HUES48 (cell line): Measurements from ENCODE around the gene DYRK1A.

ENCODE experiments used
- H3K27ac ChIP-seq: one replicate; pipeline ENCODE4 v1.7.0; 2013; ENCODE audit warnings: low read depth, low read length, inconsistent platforms
- H3K27me3 ChIP-seq: 2 replicates; pipeline ENCODE4 v1.6.1; 2013; ENCODE audit warnings: mild to moderate bottlenecking, low read length; ENCODE audit not compliant: control insufficient read depth, insufficient read depth
- H3K36me3 ChIP-seq: 2 replicates; pipeline ENCODE4 v1.6.1; 2013; ENCODE audit warnings: low read length; ENCODE audit not compliant: control insufficient read depth, insufficient read depth
- H3K4me1 ChIP-seq: 2 replicates; pipeline ENCODE4 v1.6.1; 2013; ENCODE audit warnings: mild to moderate bottlenecking, low read length; ENCODE audit not compliant: control insufficient read depth, insufficient read depth
- H3K4me3 ChIP-seq: 2 replicates; pipeline ENCODE4 v1.5.1; 2013; ENCODE audit warnings: mild to moderate bottlenecking, low read depth, low read length
- H3K9ac ChIP-seq: 2 replicates; pipeline ENCODE4 v1.6.1; 2013; ENCODE audit warnings: mild to moderate bottlenecking, low read depth, low read length, moderate library complexity
- H3K9me3 ChIP-seq: 2 replicates; pipeline ENCODE4 v1.6.1; 2013; ENCODE audit warnings: low read length; ENCODE audit not compliant: control insufficient read depth, insufficient read depth

Gene DYRK1A

GRCh38 chr21:37527716-37528115 is 161.1 kb downstream of the DYRK1A start:
- Histone ChIP-seq H3K36me3 (no peaks in the 10 kb centered on the region), H3K9me3 (no peaks in the 10 kb centered on the region), H3K27ac (no peak overlapping the region), H3K4me1 (no peaks in the 10 kb centered on the region), H3K4me3 (no peak overlapping the region), H3K9ac (no peak overlapping the region), H3K27me3 (no peaks in the 10 kb centered on the region)

GRCh38 chr21:37528150-37528937 is 161.8 kb downstream of the DYRK1A start:
- Histone ChIP-seq H3K27me3 (no peaks in the 10 kb centered on the region), H3K27ac (no peak overlapping the region), H3K9me3 (no peaks in the 10 kb centered on the region), H3K4me1 (no peaks in the 10 kb centered on the region), H3K9ac (no peak overlapping the region), H3K36me3 (no peaks in the 10 kb centered on the region), H3K4me3 (no peak overlapping the region)

GRCh38 chr21:37529649-37530048 is 163.1 kb downstream of the DYRK1A start:
- H3K9me3 ChIP-seq = no peaks in the 10 kb centered on the region
- no peak overlapping the region for H3K9ac ChIP-seq
- no peaks in the 10 kb centered on the region for H3K27me3 ChIP-seq
- no peaks in the 10 kb centered on the region for H3K36me3 ChIP-seq
- H3K4me3 ChIP-seq = no peak overlapping the region
- no peak overlapping the region for H3K27ac ChIP-seq
- no peaks in the 10 kb centered on the region for H3K4me1 ChIP-seq

- Histone ChIP-seq H3K4me3 (no peak overlapping the region), H3K9ac (no peak overlapping the region), H3K27ac (no peak overlapping the region), H3K36me3 (no peaks in the 10 kb centered on the region), H3K4me1 (no peaks in the 10 kb centered on the region), H3K9me3 (peaks cover 5% of the 10 kb centered on the region; the same call in 1 of the 2 replicates), H3K27me3 (no peaks in the 10 kb centered on the region)
Measured at GRCh38 chr21:37530901-37531351, 164.4 kb downstream of the DYRK1A start.

- H3K9me3 ChIP-seq = peaks cover 11% of the 10 kb centered on the region
- no peak overlapping the region for H3K4me3 ChIP-seq
- H3K9ac ChIP-seq = no peak overlapping the region
- no peaks in the 10 kb centered on the region for H3K4me1 ChIP-seq
- no peaks in the 10 kb centered on the region for H3K27me3 ChIP-seq
- H3K27ac ChIP-seq = no peak overlapping the region
- H3K36me3 ChIP-seq = no peaks in the 10 kb centered on the region
Measured at GRCh38 chr21:37531431-37531932, 164.9 kb downstream of the DYRK1A start.

- no peak overlapping the region for H3K4me3 ChIP-seq
- H3K27ac ChIP-seq = no peak overlapping the region
- H3K9me3 ChIP-seq = peaks cover 16% of the 10 kb centered on the region
- H3K36me3 ChIP-seq = no peaks in the 10 kb centered on the region
- no peaks in the 10 kb centered on the region for H3K4me1 ChIP-seq
- no peak overlapping the region for H3K9ac ChIP-seq
- H3K27me3 ChIP-seq = no peaks in the 10 kb centered on the region
Measured at GRCh38 chr21:37532868-37533780, 166.6 kb downstream of the DYRK1A start.

- Histone ChIP-seq H3K9me3 (peaks cover 18% of the 10 kb centered on the region), H3K9ac (no peak overlapping the region), H3K4me3 (no peak overlapping the region), H3K27ac (no peak overlapping the region), H3K36me3 (no peaks in the 10 kb centered on the region), H3K4me1 (no peaks in the 10 kb centered on the region), H3K27me3 (no peaks in the 10 kb centered on the region)
Measured at GRCh38 chr21:37534431-37534830, 167.9 kb downstream of the DYRK1A start.

- Histone ChIP-seq H3K4me1 (no peaks in the 10 kb centered on the region), H3K4me3 (no peak overlapping the region), H3K9me3 (peaks cover 18% of the 10 kb centered on the region), H3K27me3 (no peaks in the 10 kb centered on the region), H3K27ac (no peak overlapping the region), H3K9ac (no peak overlapping the region), H3K36me3 (no peaks in the 10 kb centered on the region)
Measured at GRCh38 chr21:37535130-37535529, 168.6 kb downstream of the DYRK1A start.

GRCh38 chr21:37535672-37536071 is 169.1 kb downstream of the DYRK1A start:
- no peak overlapping the region for H3K27ac ChIP-seq

GRCh38 chr21:37536616-37537278 is 170.2 kb downstream of the DYRK1A start:
- Histone ChIP-seq H3K27ac (peak overlapping the region; percentile 63), H3K9ac (peak overlapping the region; percentile 36; the same call in 1 of the 2 replicates), H3K4me3 (no peak overlapping the region), H3K4me1 (no peaks in the 10 kb centered on the region), H3K9me3 (peaks cover 18% of the 10 kb centered on the region), H3K36me3 (no peaks in the 10 kb centered on the region), H3K27me3 (no peaks in the 10 kb centered on the region)

More at GRCh38 chr21:37535672-37536071, 169.1 kb downstream of the DYRK1A start:
- H3K9ac ChIP-seq = no peak overlapping the region
- no peak overlapping the region for H3K4me3 ChIP-seq
- no peaks in the 10 kb centered on the region for H3K36me3 ChIP-seq
- no peaks in the 10 kb centered on the region for H3K4me1 ChIP-seq
- H3K27me3 ChIP-seq = no peaks in the 10 kb centered on the region
- H3K9me3 ChIP-seq = peaks cover 18% of the 10 kb centered on the region
